Mesenchymal stem cell (in vitro differentiated cells and primary cell): ENCODE measurements around the gene COBL.

Experiments
- DNase-seq: peaks from one replicate; pipeline ENCODE4 v3.0.0-alpha.2; 2013
- H2AFZ ChIP-seq: one replicate; pipeline ENCODE4 v1.6.1; 2013; ENCODE audit warnings: low read depth, mild to moderate bottlenecking, control low read depth, inconsistent platforms, low read length, moderate library complexity
- H2AK5ac ChIP-seq: 2 replicates; pipeline ENCODE4 v1.6.1; 2013; ENCODE audit warnings: low read length, moderate library complexity, mild to moderate bottlenecking, inconsistent platforms; ENCODE audit not compliant: severe bottlenecking
- H2BK120ac ChIP-seq: one replicate; pipeline ENCODE4 v1.6.1; 2013; ENCODE audit warnings: low read depth, mild to moderate bottlenecking, inconsistent platforms, low read length, moderate library complexity
- H2BK12ac ChIP-seq, 2 experiments: one replicate each; pipeline ENCODE4 v1.6.1; 2013; ENCODE audit warnings: inconsistent platforms in 2 of 2, low read length in 2 of 2, mild to moderate bottlenecking in 2 of 2, moderate library complexity in 2 of 2, control low read depth in 1 of 2
- H2BK15ac ChIP-seq: one replicate; pipeline ENCODE4 v1.6.1; 2013; ENCODE audit warnings: mild to moderate bottlenecking, low read depth, inconsistent platforms; ENCODE audit not compliant: poor library complexity, severe bottlenecking
- H2BK5ac ChIP-seq: 2 replicates; pipeline ENCODE4 v1.6.1; 2013; ENCODE audit warnings: low read depth, mild to moderate bottlenecking, low read length, control low read depth, inconsistent platforms; ENCODE audit not compliant: poor library complexity, severe bottlenecking
- H3K14ac ChIP-seq, 2 experiments: one replicate each; pipeline ENCODE4 v1.6.1; 2013; ENCODE audit warnings: inconsistent platforms in 2 of 2, low read length in 2 of 2, control low read depth in 1 of 2, mild to moderate bottlenecking in 1 of 2, moderate library complexity in 1 of 2
- H3K18ac ChIP-seq, 2 experiments: one replicate each; pipeline ENCODE4 v1.6.1; 2013; ENCODE audit warnings: inconsistent platforms in 2 of 2, low read length in 2 of 2, control low read depth in 1 of 2, low read depth in 1 of 2, mild to moderate bottlenecking in 1 of 2
- H3K23ac ChIP-seq, 2 experiments: one replicate each; pipeline ENCODE4 v1.6.1; 2013; ENCODE audit warnings: inconsistent platforms in 2 of 2, low read length in 2 of 2, mild to moderate bottlenecking in 2 of 2, moderate library complexity in 2 of 2, control low read depth in 1 of 2
- H3K27ac ChIP-seq: 2 replicates; pipeline ENCODE4 v1.5.1; 2013; ENCODE audit warnings: mild to moderate bottlenecking, moderate library complexity, low read length, control low read depth, inconsistent platforms; ENCODE audit not compliant: poor library complexity, severe bottlenecking
- H3K27me3 ChIP-seq, 2 experiments: 2 replicates each; pipeline versions ENCODE4 v1.6.1 to v1.7.0; 2013; ENCODE audit warnings: low read length in 2 of 2, mild to moderate bottlenecking in 2 of 2, moderate library complexity in 2 of 2, control low read depth in 1 of 2, inconsistent platforms in 1 of 2; ENCODE audit not compliant: control insufficient read depth in 1 of 2, insufficient read depth in 1 of 2
- H3K36me3 ChIP-seq, 2 experiments: 2 replicates each; pipeline versions ENCODE4 v1.6.1 to v1.7.0; 2013; ENCODE audit warnings: low read length in 2 of 2, control low read depth in 1 of 2, inconsistent platforms in 1 of 2, low read depth in 1 of 2, mild to moderate bottlenecking in 1 of 2; ENCODE audit not compliant: insufficient read depth in 2 of 2, control insufficient read depth in 1 of 2
- H3K4ac ChIP-seq, 2 experiments: one replicate each; pipeline ENCODE4 v1.6.1; 2013; ENCODE audit warnings: inconsistent platforms in 2 of 2, low read length in 2 of 2, mild to moderate bottlenecking in 2 of 2, moderate library complexity in 2 of 2, control low read depth in 1 of 2, low read depth in 1 of 2
- H3K4me1 ChIP-seq: 2 replicates; pipeline ENCODE4 v1.6.1; 2013; ENCODE audit warnings: low read depth, low read length, control low read depth; ENCODE audit not compliant: control insufficient read depth, insufficient read depth
- H3K4me2 ChIP-seq: 2 replicates; pipeline ENCODE4 v1.6.1; 2013; ENCODE audit warnings: low read length, mild to moderate bottlenecking, inconsistent platforms; ENCODE audit not compliant: poor library complexity, severe bottlenecking
- H3K4me3 ChIP-seq, 2 experiments: 2 replicates each; pipeline versions ENCODE4 v1.5.1 to v1.7.0; 2013; ENCODE audit warnings: low read length in 2 of 2, mild to moderate bottlenecking in 2 of 2, control low read depth in 1 of 2, low read depth in 1 of 2; ENCODE audit not compliant: insufficient read depth in 1 of 2
- H3K79me1 ChIP-seq: replicated peaks from 2 replicates; pipeline ENCODE4 v1.6.1; 2013; ENCODE audit warnings: mild to moderate bottlenecking, control low read depth, low read length, inconsistent platforms; ENCODE audit not compliant: poor library complexity, severe bottlenecking
- H3K9ac ChIP-seq: 2 replicates; pipeline ENCODE4 v1.7.0; 2013; ENCODE audit warnings: mild to moderate bottlenecking, low read length, moderate library complexity
- H3K9me3 ChIP-seq: 2 replicates; pipeline ENCODE4 v1.7.0; 2013; ENCODE audit warnings: mild to moderate bottlenecking, low read length; ENCODE audit not compliant: control insufficient read depth
- H4K8ac ChIP-seq: one replicate; pipeline ENCODE4 v1.6.1; 2013; ENCODE audit warnings: inconsistent platforms, mild to moderate bottlenecking, low read length, moderate library complexity
- H4K91ac ChIP-seq: one replicate; pipeline ENCODE4 v1.6.1; 2013; ENCODE audit warnings: mild to moderate bottlenecking, low read length, inconsistent platforms
- WGBS: methylation state at CpG from one replicate; pipeline ENCODE4 v1.1.7; 2013; ENCODE audit warnings: mixed read lengths; 5-methylcytosine and 5-hydroxymethylcytosine counted together

COBL gene

GRCh38 chr7:51268859-51269258 is 47.8 kb downstream of the COBL start:
- 83% methylated on average over 7 of the region's 7 CpGs for WGBS
- Histone ChIP-seq H3K14ac (no peak overlapping the region), H3K4me1 (no peaks in the 10 kb centered on the region), H2AFZ (no peak overlapping the region), H2BK15ac (no peak overlapping the region), H2BK5ac (no peak overlapping the region), H2BK120ac (no peak overlapping the region), H2BK12ac (no peak overlapping the region), H4K8ac (no peak overlapping the region), H3K9ac (no peak overlapping the region), H2AK5ac (no peak overlapping the region), H3K27me3 (peaks cover 0 to 10% of the 10 kb centered on the region in 2 experiments), H3K4me3 (no peak overlapping the region), H3K36me3 (no peaks in the 10 kb centered on the region), H3K27ac (no peak overlapping the region), H4K91ac (no peak overlapping the region), H3K4ac (no peak overlapping the region), H3K79me1 (no peaks in the 10 kb centered on the region), H3K4me2 (no peak overlapping the region), H3K23ac (no peak overlapping the region), H3K9me3 (no peaks in the 10 kb centered on the region), H3K18ac (no peak overlapping the region)
- DNase-seq, result no peak

GRCh38 chr7:51267169-51267568 is 49.4 kb downstream of the COBL start:
- H2BK15ac ChIP-seq, result no peak overlapping the region
- no peaks in the 10 kb centered on the region for H3K4me1 ChIP-seq
- no peak overlapping the region for H3K14ac ChIP-seq
- H4K91ac ChIP-seq, result no peak overlapping the region
- H2BK5ac ChIP-seq, result no peak overlapping the region
- H2BK12ac ChIP-seq, result no peak overlapping the region
- H3K9ac ChIP-seq, result no peak overlapping the region
- no peak overlapping the region for H2AFZ ChIP-seq
- H3K4ac ChIP-seq, result no peak overlapping the region
- no peak overlapping the region for H3K18ac ChIP-seq
- WGBS, result 86% methylated on average over 1 of the region's 2 CpGs
- no peak overlapping the region for H2BK120ac ChIP-seq
- H3K4me2 ChIP-seq, result no peak overlapping the region
- DNase-seq, result no peak
- H3K79me1 ChIP-seq, result no peaks in the 10 kb centered on the region
- no peak overlapping the region for H2AK5ac ChIP-seq
- H3K4me3 ChIP-seq, result no peak overlapping the region
- H4K8ac ChIP-seq, result no peak overlapping the region
- H3K36me3 ChIP-seq, result no peaks in the 10 kb centered on the region
- H3K23ac ChIP-seq, result no peak overlapping the region
- H3K27ac ChIP-seq, result no peak overlapping the region
- H3K27me3 ChIP-seq, result peaks cover 0 to 10% of the 10 kb centered on the region in 2 experiments
- H3K9me3 ChIP-seq, result no peaks in the 10 kb centered on the region

- H2AFZ ChIP-seq, result no peak overlapping the region
- H4K91ac ChIP-seq, result no peak overlapping the region
- H3K14ac ChIP-seq, result no peak overlapping the region
- H3K27ac ChIP-seq, result no peak overlapping the region
- H2BK12ac ChIP-seq, result no peak overlapping the region
- H3K4me1 ChIP-seq, result no peaks in the 10 kb centered on the region
- no peak overlapping the region for H3K4me3 ChIP-seq
- no peaks in the 10 kb centered on the region for H3K36me3 ChIP-seq
- H3K9ac ChIP-seq, result no peak overlapping the region
- H2BK5ac ChIP-seq, result no peak overlapping the region
- no peak overlapping the region for H4K8ac ChIP-seq
- no peak overlapping the region for H3K23ac ChIP-seq
- H3K4me2 ChIP-seq, result no peak overlapping the region
- no peak overlapping the region for H2BK120ac ChIP-seq
- no peak overlapping the region for H3K4ac ChIP-seq
- H3K79me1 ChIP-seq, result no peaks in the 10 kb centered on the region
- 86% methylated on average over 10 of the region's 12 CpGs for WGBS
- no peak overlapping the region for H3K18ac ChIP-seq
- no peaks in the 10 kb centered on the region for H3K9me3 ChIP-seq
- DNase-seq, result no peak
- no peak overlapping the region for H2BK15ac ChIP-seq
- no peak overlapping the region for H2AK5ac ChIP-seq
- peaks cover 0 to 17% of the 10 kb centered on the region in 2 experiments for H3K27me3 ChIP-seq
Measured at GRCh38 chr7:51265066-51265907, 51.3 kb downstream of the COBL start.

GRCh38 chr7:51263631-51264484 is 52.8 kb downstream of the COBL start:
- DNase-seq, result no peak
- H3K36me3 ChIP-seq, result no peaks in the 10 kb centered on the region
- H3K9ac ChIP-seq, result no peak overlapping the region
- no peaks in the 10 kb centered on the region for H3K4me1 ChIP-seq
- no peak overlapping the region for H3K23ac ChIP-seq
- 90% methylated on average over 9 of the region's 10 CpGs for WGBS
- H2BK120ac ChIP-seq, result no peak overlapping the region
- H2AFZ ChIP-seq, result no peak overlapping the region
- no peak overlapping the region for H2AK5ac ChIP-seq
- no peak overlapping the region for H3K4me3 ChIP-seq
- no peak overlapping the region for H3K18ac ChIP-seq
- peaks cover 4 to 22% of the 10 kb centered on the region in 2 experiments for H3K27me3 ChIP-seq
- H3K9me3 ChIP-seq, result no peaks in the 10 kb centered on the region
- no peak overlapping the region for H4K91ac ChIP-seq
- no peak overlapping the region for H3K27ac ChIP-seq
- no peak overlapping the region for H3K4me2 ChIP-seq
- no peak overlapping the region for H3K14ac ChIP-seq
- H3K4ac ChIP-seq, result no peak overlapping the region
- H2BK12ac ChIP-seq, result no peak overlapping the region
- H3K79me1 ChIP-seq, result no peaks in the 10 kb centered on the region
- H2BK5ac ChIP-seq, result no peak overlapping the region
- H4K8ac ChIP-seq, result no peak overlapping the region
- no peak overlapping the region for H2BK15ac ChIP-seq
